GM12878 (cell line): ENCODE measurements around the gene CEP68. TPM values are rescaled to one million over a fixed set of nuclear protein-coding genes. Genes with fewer than 3 reads are reported as not detected.

Experiments used
- ATAC-seq: fragments of 200-7000 bp; cut with Tn5 transposase; 3 replicates; pipeline ENCODE4 v1.9.1; 2020; ENCODE audit warnings: mild to moderate bottlenecking, moderate library complexity
- BruUV-seq: library from RNA; stranded (reverse); fragments of 400-500 nt; replicated peaks from 2 replicates; lab custom pipeline; 2021; lab: Mats Ljungman, UMichigan
- CTCF ChIA-PET: fragments of 300-600 bp; sonication (Branson Sonifier 250); formaldehyde crosslinking; extraction: SDS; loops from one replicate; lab custom pipeline; 2021; ENCODE audit warnings: inconsistent platforms; lab: Yijun Ruan, JAX
- POLR2A ChIA-PET: fragments of 350-600 bp; formaldehyde crosslinking; extraction: SDS; loops from one replicate; lab custom pipeline; 2021; ENCODE audit warnings: inconsistent platforms; lab: Charles Lee
- RAD21 ChIA-PET: fragments of 300-600 bp; sonication (Branson Sonifier 250); formaldehyde crosslinking; loops from one replicate; lab custom pipeline; 2023; ENCODE audit warnings: antibody characterized with exemption; ENCODE audit not compliant: unreplicated experiment; lab: Charles Lee
- SMC1A ChIA-PET: fragments of 300-600 bp; sonication (Branson Sonifier 250); formaldehyde crosslinking; loops from one replicate; lab custom pipeline; 2023; ENCODE audit not compliant: unreplicated experiment, uncharacterized antibody; lab: Charles Lee
- DNase-seq: peaks from one replicate; pipeline ENCODE4 v3.0.0-alpha.2; 2011; ENCODE audit warnings: low read depth, low spot score
- FAIRE-seq: peaks from 3 replicates; lab custom pipeline; 2011; peaks lifted over from hg19 to GRCh38; lab: Jason Lieb, UNC
- H2AFZ ChIP-seq: 2 replicates; pipeline ENCODE4 v1.6.0; 2011; ENCODE audit warnings: low read depth, low read length, control low read depth; ENCODE audit not compliant: control insufficient read depth
- H3K27ac ChIP-seq: 2 replicates; pipeline ENCODE4 v1.5.1; 2011; ENCODE audit warnings: control low read depth; ENCODE audit not compliant: control insufficient read depth, insufficient read depth
- H3K27me3 ChIP-seq, 2 experiments: replicated peaks in 1 of 2; 2 replicates each; pipeline versions ENCODE4 v1.6.0 to v1.6.1; 2011; ENCODE audit warnings: low read length in 1 of 2; ENCODE audit not compliant: control insufficient read depth in 2 of 2, insufficient read depth in 2 of 2
- H3K36me3 ChIP-seq, 2 experiments: 2 replicates each; pipeline ENCODE4 v1.5.1; 2011; ENCODE audit warnings: low read length in 1 of 2; ENCODE audit not compliant: control insufficient read depth in 2 of 2, insufficient read depth in 2 of 2
- H3K4me1 ChIP-seq: 2 replicates; pipeline ENCODE4 v1.6.1; 2011; ENCODE audit warnings: mild to moderate bottlenecking, low read length, moderate library complexity, mixed read lengths; ENCODE audit not compliant: control insufficient read depth, insufficient read depth
- H3K4me2 ChIP-seq: 2 replicates; pipeline ENCODE4 v1.6.0; 2011; ENCODE audit warnings: control low read depth; ENCODE audit not compliant: control insufficient read depth, insufficient read depth
- H3K4me3 ChIP-seq: fragments of 200-600 bp; sonication (generic); 2 replicates; pipeline ENCODE4 v1.5.1; 2016
- H3K79me2 ChIP-seq: 2 replicates; pipeline ENCODE4 v1.6.0; 2011; ENCODE audit warnings: low read length; ENCODE audit not compliant: control insufficient read depth, insufficient read depth
- H3K9ac ChIP-seq: 2 replicates; pipeline ENCODE4 v1.8.0; 2011; ENCODE audit warnings: low read length, control low read depth, mixed read lengths; ENCODE audit not compliant: control insufficient read depth, insufficient read depth
- H3K9me3 ChIP-seq: replicated peaks from 3 replicates; pipeline ENCODE4 v1.5.1; 2011; ENCODE audit warnings: mild to moderate bottlenecking, low read length; ENCODE audit not compliant: control insufficient read depth, insufficient read depth
- H4K20me1 ChIP-seq: 2 replicates; pipeline ENCODE4 v1.6.0; 2011; ENCODE audit not compliant: control insufficient read depth, insufficient read depth
- FOXK2 ChIP-seq: fragments of 450-650 bp; IDR thresholded peaks from 2 replicates; pipeline ENCODE4 v1.6.1; 2017; ENCODE audit warnings: mild to moderate bottlenecking, moderate library complexity
- GABPA ChIP-seq: IDR thresholded peaks from 2 replicates; pipeline ENCODE4 v1.6.1; 2014; ENCODE audit warnings: antibody characterized with exemption, low read depth, mild to moderate bottlenecking, inconsistent platforms
- GATAD2B ChIP-seq: fragments of 450-650 bp; conservative IDR thresholded peaks from 2 replicates; pipeline ENCODE4 v1.6.1; 2017; ENCODE audit warnings: low read depth, mild to moderate bottlenecking, moderate library complexity
- IRF4 ChIP-seq: IDR thresholded peaks from 2 replicates; pipeline ENCODE4 v1.6.1; 2011; ENCODE audit warnings: low read depth, low read length
- NR2F1 ChIP-seq: fragments of 450-650 bp; conservative IDR thresholded peaks from 2 replicates; pipeline ENCODE4 v1.6.1; 2017; ENCODE audit warnings: mild to moderate bottlenecking
- SMARCA5 ChIP-seq: fragments of 450-650 bp; IDR thresholded peaks from 2 replicates; pipeline ENCODE4 v1.6.1; 2017; ENCODE audit warnings: mild to moderate bottlenecking
- ZNF274 ChIP-seq: IDR thresholded peaks from one replicate; pipeline ENCODE4 v1.8.0; 2011; ENCODE audit not compliant: insufficient read length, insufficient read depth
- WGBS: methylation state at CpG from one replicate; pipeline ENCODE4 v1.1.6; 2016; ENCODE audit warnings: low lambda C conversion rate; ENCODE audit not compliant: insufficient replicate concordance, insufficient coverage; ENCODE audit errors: missing lambda C conversion rate; 5-methylcytosine and 5-hydroxymethylcytosine counted together
- in situ Hi-C: fragments of 300-500 bp; cut with MboI; formaldehyde crosslinking; loops from 9 replicates; pipeline ENCODE4 v1.14.3; 2018; ENCODE audit warnings: mixed read lengths
- intact Hi-C: fragments of 100-400 bp; cut with micrococcal nuclease; formaldehyde crosslinking; loops from one replicate; pipeline ENCODE4 v1.14.2; 2022; ENCODE audit not compliant: unreplicated experiment
- polyA plus RNA-seq, 11 experiments: library from polyadenylated mRNA; depleted of rRNA in 4 of 11; unstranded in 6 of 11; stranded (reverse) in 5 of 11; fragments of >200 nt; fragmentation: Nextera tagmentation in 4 of 11; fragmentation: Illumina TruSeq in 1 of 11; extraction: Ambion mirVana in 4 of 11; extraction: Trizol in 1 of 11; gene quantifications; 1 replicate in 1 of 11; 2 replicates in 10 of 11; pipeline versions ENCODE4 v1.2.1 to v1.2.3, GENCODE V29; 2011 to 2016; ENCODE audit warnings: inconsistent platforms in 2 of 11, missing spikeins in 2 of 11, low read depth in 1 of 11
- total RNA-seq, 4 experiments: library from RNA; depleted of rRNA in 3 of 4; stranded (reverse); fragments of >200 nt in 3 of 4; fragmentation: Illumina TruSeq in 1 of 4; extraction: Trizol in 1 of 4; gene quantifications; 2 replicates each; pipeline versions ENCODE4 v1.2.1 to v1.2.3, GENCODE V29; 2013 to 2021
- TF ChIP-seq, protein P1 (sequence below): fragments of 450-650 bp; formaldehyde crosslinking; IDR thresholded peaks from 2 replicates; pipeline ENCODE4 v1.4.0; 2020; ENCODE audit warnings: mild to moderate bottlenecking, moderate library complexity

Gene CEP68
- total and polyA plus RNA-seq, 10 of the 15 experiments (the other 5 are each of a cell fraction or from before 2014, with no cell fraction given): 1.1 to 11.1 (median 7.4) TPM

DNA sequence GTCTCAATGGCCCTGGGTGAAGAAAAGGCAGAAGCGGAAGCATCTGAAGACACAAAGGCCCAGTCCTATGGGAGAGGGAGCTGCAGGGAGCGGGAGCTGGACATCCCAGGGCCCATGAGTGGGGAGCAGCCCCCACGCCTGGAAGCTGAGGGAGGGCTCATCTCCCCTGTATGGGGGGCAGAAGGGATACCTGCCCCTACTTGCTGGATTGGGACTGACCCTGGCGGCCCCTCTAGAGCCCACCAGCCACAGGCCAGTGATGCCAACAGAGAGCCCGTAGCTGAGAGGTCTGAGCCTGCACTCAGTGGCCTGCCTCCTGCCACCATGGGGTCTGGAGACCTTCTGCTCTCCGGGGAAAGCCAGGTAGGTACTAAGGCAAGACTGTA lies 13.2 kb downstream of the CEP68 start (continued):
- TF ChIP-seq GATAD2B: no peak
- TF ChIP-seq GABPA: no peak
- TF ChIP-seq SMARCA5: no peak
- TF ChIP-seq FOXK2: no peak
- TF ChIP-seq, protein P1, sequence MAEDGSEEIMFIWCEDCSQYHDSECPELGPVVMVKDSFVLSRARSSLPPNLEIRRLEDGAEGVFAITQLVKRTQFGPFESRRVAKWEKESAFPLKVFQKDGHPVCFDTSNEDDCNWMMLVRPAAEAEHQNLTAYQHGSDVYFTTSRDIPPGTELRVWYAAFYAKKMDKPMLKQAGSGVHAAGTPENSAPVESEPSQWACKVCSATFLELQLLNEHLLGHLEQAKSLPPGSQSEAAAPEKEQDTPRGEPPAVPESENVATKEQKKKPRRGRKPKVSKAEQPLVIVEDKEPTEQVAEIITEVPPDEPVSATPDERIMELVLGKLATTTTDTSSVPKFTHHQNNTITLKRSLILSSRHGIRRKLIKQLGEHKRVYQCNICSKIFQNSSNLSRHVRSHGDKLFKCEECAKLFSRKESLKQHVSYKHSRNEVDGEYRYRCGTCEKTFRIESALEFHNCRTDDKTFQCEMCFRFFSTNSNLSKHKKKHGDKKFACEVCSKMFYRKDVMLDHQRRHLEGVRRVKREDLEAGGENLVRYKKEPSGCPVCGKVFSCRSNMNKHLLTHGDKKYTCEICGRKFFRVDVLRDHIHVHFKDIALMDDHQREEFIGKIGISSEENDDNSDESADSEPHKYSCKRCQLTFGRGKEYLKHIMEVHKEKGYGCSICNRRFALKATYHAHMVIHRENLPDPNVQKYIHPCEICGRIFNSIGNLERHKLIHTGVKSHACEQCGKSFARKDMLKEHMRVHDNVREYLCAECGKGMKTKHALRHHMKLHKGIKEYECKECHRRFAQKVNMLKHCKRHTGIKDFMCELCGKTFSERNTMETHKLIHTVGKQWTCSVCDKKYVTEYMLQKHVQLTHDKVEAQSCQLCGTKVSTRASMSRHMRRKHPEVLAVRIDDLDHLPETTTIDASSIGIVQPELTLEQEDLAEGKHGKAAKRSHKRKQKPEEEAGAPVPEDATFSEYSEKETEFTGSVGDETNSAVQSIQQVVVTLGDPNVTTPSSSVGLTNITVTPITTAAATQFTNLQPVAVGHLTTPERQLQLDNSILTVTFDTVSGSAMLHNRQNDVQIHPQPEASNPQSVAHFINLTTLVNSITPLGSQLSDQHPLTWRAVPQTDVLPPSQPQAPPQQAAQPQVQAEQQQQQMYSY: no peak

DNA sequence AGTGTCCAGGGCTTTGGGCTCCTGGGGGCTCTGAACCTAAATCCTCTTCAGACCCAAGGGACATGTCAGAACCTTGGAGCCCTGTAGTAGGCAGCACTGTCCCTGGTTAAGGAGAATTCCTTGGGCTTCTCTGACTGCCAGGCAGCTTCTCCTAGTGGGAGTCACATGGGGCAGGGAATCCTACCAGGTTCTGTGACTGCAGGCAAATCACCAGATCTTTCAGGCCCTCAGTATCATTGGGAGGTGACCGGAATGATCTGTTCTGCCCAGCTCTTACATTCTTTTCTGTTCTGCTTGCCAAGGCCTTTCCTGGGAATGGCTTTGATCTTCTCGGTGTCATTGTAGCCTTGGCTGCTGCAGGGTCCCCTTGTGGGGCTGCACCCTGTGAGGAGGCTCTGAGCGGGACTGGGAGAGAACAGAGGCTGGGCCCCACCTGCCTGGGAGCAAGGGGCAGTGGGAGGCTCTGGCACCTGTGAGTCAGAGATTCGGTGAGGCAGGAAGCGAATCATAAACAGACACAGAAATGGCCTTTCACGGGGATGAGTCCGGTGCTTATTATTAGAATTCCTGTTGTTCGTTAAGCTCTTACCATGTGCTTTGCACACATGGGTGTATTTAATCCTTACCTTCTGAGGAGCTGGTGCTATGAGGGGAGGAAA lies 14.1 kb downstream of the CEP68 start:
- ATAC-seq: no peak
- TF ChIP-seq NR2F1 (no peak), ZNF274 (no peak), IRF4 (no peak)
- no peaks in the 10 kb centered on the region for H3K27me3 ChIP-seq
- intact Hi-C loops: no loop called here
- WGBS: 65% methylated on average over 8 of the region's 8 CpGs
- no peak overlapping the region for H3K9ac ChIP-seq
- H2AFZ ChIP-seq: no peak overlapping the region
- H3K9me3 ChIP-seq: no peaks in the 10 kb centered on the region
- in situ Hi-C loops: loop anchor here (5.0 kb wide), 2 partner anchors 117 to 492 kb away; no protein-coding TSS in a partner anchor
- DNase-seq: no peak
- ChIA-PET SMC1A (interaction anchor here (0.7 to 1.3 kb wide), 2 partner anchors 122 to 185 kb away, joined by 3 to 5 read pairs; no protein-coding TSS in a partner anchor), POLR2A (no interaction called here), CTCF (interaction anchor here (1.1 kb wide), 1 partner anchor 99 kb away, joined by 6 read pairs; no protein-coding TSS in a partner anchor), RAD21 (no interaction called here)
- H3K4me1 ChIP-seq: peaks cover 16% of the 10 kb centered on the region
- H3K4me2 ChIP-seq: no peak overlapping the region
- H3K4me3 ChIP-seq: no peak overlapping the region
- H4K20me1 ChIP-seq: no peaks in the 10 kb centered on the region
- no peaks in the 10 kb centered on the region; the same call in 1 of the 2 replicates for H3K79me2 ChIP-seq
- no peak for FAIRE-seq
- H3K36me3 ChIP-seq: peaks cover 10 to 24% of the 10 kb centered on the region in 2 experiments
- no TSS peak for BruUV-seq
- H3K27ac ChIP-seq: no peak overlapping the region
